ENCODE results near the gene PROM1. TPM values are rescaled to one million over a fixed set of nuclear protein-coding genes. Genes with fewer than 3 reads are reported as not detected.

The PROM1 gene
- total RNA-seq, 1 experiment from 2014 or later = not detected

DNA sequence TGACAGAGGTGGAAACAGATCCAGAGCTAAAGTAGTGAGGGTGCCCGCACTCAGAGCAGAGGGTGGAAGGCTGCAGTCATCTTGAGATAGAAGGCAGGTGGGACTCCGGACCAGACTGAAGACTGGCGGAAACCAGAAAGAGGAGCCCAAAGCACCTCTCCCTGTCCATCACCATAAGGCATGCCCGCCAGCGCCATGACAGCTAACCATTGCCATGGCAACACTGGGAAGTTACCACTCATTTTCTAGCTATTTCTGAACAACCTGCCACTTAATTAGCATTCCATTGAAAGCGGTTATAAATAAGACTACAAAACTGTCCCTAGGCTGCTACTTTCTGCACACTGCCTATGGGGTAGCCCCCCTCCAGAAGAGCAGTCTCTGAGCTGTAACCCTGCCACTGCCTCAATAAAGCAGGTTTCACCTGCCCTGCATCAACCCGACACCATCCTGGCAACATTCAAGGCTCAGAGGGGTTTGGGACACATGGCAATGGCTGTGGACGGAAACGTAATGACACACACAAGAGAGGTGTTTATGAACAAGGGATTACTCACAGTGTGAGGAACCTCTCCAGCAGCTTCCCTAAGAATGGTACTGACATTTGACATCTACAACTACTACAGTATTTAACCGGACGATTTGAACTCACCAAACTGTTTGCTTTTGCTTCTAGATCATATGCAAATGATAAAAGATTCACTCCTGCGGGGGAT, 93.1 kb downstream of the PROM1 start:
- Histone ChIP-seq H3K27me3 (ENCODE audit: low read length) (no peaks in the 10 kb centered on the region), H4K20me1 (ENCODE audit: low read length) (no peaks in the 10 kb centered on the region), H3K79me2 (ENCODE audit: low read length) (no peaks in the 10 kb centered on the region), H3K36me3 (ENCODE audit: low read depth, low read length) (no peaks in the 10 kb centered on the region), H3K9me2 (replicated peaks; ENCODE audit: low read length) (no peaks in the 10 kb centered on the region), H3K27ac (ENCODE audit: low read length) (no peak overlapping the region), H3K9ac (ENCODE audit: low read length) (no peak overlapping the region), H3F3A (ENCODE audit: low read length, unreplicated experiment) (no peaks in the 10 kb centered on the region), H2AFZ (ENCODE audit: low read length) (no peak overlapping the region), H3K4me1 (ENCODE audit: insufficient read depth, low read length) (no peaks in the 10 kb centered on the region), H3K4me2 (ENCODE audit: low read length) (no peak overlapping the region), H3K9me3 (ENCODE audit: low read length) (no peaks in the 10 kb centered on the region), H3K4me3 (ENCODE audit: low read length) (no peak overlapping the region)
- intact Hi-C loops (cut with micrococcal nuclease) = no loop called here
- DNase-seq = peak; percentile 19
- no peak for ATAC-seq
- BruUV-seq (replicated peaks) = no TSS peak
- POLR2A ChIA-PET (ENCODE audit: unreplicated experiment) = no interaction called here
- TF ChIP-seq, protein P1, sequence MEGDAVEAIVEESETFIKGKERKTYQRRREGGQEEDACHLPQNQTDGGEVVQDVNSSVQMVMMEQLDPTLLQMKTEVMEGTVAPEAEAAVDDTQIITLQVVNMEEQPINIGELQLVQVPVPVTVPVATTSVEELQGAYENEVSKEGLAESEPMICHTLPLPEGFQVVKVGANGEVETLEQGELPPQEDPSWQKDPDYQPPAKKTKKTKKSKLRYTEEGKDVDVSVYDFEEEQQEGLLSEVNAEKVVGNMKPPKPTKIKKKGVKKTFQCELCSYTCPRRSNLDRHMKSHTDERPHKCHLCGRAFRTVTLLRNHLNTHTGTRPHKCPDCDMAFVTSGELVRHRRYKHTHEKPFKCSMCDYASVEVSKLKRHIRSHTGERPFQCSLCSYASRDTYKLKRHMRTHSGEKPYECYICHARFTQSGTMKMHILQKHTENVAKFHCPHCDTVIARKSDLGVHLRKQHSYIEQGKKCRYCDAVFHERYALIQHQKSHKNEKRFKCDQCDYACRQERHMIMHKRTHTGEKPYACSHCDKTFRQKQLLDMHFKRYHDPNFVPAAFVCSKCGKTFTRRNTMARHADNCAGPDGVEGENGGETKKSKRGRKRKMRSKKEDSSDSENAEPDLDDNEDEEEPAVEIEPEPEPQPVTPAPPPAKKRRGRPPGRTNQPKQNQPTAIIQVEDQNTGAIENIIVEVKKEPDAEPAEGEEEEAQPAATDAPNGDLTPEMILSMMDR (conservative IDR thresholded peaks at IDR 0.05; ENCODE audit: low read depth, low read length) = no peak
- TF ChIP-seq EZH2phosphoT487 (IDR thresholded peaks at IDR 0.05; ENCODE audit: borderline replicate concordance, low read length) = no peak
- TF ChIP-seq EZH2 (IDR thresholded peaks at IDR 0.05; ENCODE audit: low read length, unreplicated experiment) = no peak
- CTCF ChIA-PET = no interaction called here

DNA sequence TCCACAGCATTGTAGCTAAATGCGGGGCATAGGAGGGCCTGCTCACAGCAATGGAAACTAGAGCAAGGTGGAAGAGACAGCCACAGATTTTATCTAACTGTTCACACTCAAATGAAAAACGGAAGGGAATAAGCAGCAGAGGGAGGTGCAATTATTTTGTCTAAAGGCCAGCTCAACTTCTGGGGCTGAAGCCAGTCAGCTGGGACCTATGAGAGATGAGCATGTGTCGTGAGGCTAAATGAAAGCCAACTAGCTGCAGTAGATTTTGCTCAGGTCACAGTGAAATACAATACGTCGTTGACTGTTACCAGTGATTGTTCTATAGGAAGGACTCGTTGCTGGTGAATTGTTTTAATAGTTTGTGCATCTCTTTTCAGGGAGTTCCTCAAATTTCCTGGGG, 94.4 kb downstream of the PROM1 start:
- TF ChIP-seq EZH2 (IDR thresholded peaks at IDR 0.05; ENCODE audit: low read length, unreplicated experiment) (no peak), EZH2phosphoT487 (IDR thresholded peaks at IDR 0.05; ENCODE audit: borderline replicate concordance, low read length) (no peak)
- TF ChIP-seq, protein P1 (conservative IDR thresholded peaks at IDR 0.05; ENCODE audit: low read depth, low read length) = no peak
- Histone ChIP-seq H3K9ac (ENCODE audit: low read length) (no peak overlapping the region), H3K4me2 (ENCODE audit: low read length) (no peak overlapping the region), H3K79me2 (ENCODE audit: low read length) (no peaks in the 10 kb centered on the region), H2AFZ (ENCODE audit: low read length) (no peak overlapping the region), H3K9me3 (ENCODE audit: low read length) (no peaks in the 10 kb centered on the region), H3F3A (ENCODE audit: low read length, unreplicated experiment) (no peaks in the 10 kb centered on the region), H3K9me2 (replicated peaks; ENCODE audit: low read length) (no peaks in the 10 kb centered on the region), H3K4me3 (ENCODE audit: low read length) (no peak overlapping the region), H3K27ac (ENCODE audit: low read length) (no peak overlapping the region), H3K27me3 (ENCODE audit: low read length) (no peaks in the 10 kb centered on the region), H4K20me1 (ENCODE audit: low read length) (no peaks in the 10 kb centered on the region), H3K36me3 (ENCODE audit: low read depth, low read length) (no peaks in the 10 kb centered on the region), H3K4me1 (ENCODE audit: insufficient read depth, low read length) (no peaks in the 10 kb centered on the region)
- ATAC-seq = no peak
- CTCF ChIA-PET = no interaction called here
- no TSS peak for BruUV-seq (replicated peaks)
- POLR2A ChIA-PET (ENCODE audit: unreplicated experiment) = no interaction called here
- intact Hi-C loops (cut with micrococcal nuclease) = no loop called here
- no peak for DNase-seq

DNA sequence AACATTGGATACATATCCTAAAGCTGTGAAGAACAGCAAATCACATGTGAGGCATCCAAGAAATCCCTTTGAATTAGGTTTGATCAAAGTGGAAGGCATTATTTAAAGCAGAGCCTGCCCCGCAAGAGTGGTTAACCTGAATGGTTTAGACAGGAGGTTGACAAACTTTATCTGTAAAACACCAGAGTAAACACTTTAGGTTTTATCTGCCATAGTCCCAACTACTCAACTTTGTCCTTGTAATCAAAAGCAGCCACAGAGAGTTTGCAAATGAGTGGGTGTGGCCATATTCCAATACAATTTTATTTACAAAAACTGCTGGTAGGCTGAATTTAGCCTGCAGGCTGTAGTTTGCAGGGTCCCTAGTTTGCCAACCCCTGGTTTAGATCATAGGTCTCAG, 95.6 kb downstream of the PROM1 start:
- H3K79me2 ChIP-seq (ENCODE audit: low read length) = no peaks in the 10 kb centered on the region
- no peaks in the 10 kb centered on the region for H3K9me3 ChIP-seq (ENCODE audit: low read length)
- ChIA-PET CTCF (no interaction called here), POLR2A (ENCODE audit: unreplicated experiment) (no interaction called here)
- no peaks in the 10 kb centered on the region for H3K36me3 ChIP-seq (ENCODE audit: low read depth, low read length)
- no peaks in the 10 kb centered on the region for H3K9me2 ChIP-seq (replicated peaks; ENCODE audit: low read length)
- ATAC-seq (no peak), DNase-seq (no peak)
- H3K9ac ChIP-seq (ENCODE audit: low read length) = no peak overlapping the region
- no peaks in the 10 kb centered on the region for H3K4me1 ChIP-seq (ENCODE audit: insufficient read depth, low read length)
- no peaks in the 10 kb centered on the region for H3F3A ChIP-seq (ENCODE audit: low read length, unreplicated experiment)
- H4K20me1 ChIP-seq (ENCODE audit: low read length) = no peaks in the 10 kb centered on the region
- no peak for TF ChIP-seq EZH2phosphoT487 (IDR thresholded peaks at IDR 0.05; ENCODE audit: borderline replicate concordance, low read length)
- TF ChIP-seq EZH2 (IDR thresholded peaks at IDR 0.05; ENCODE audit: low read length, unreplicated experiment) = no peak
- TF ChIP-seq, protein P1 (conservative IDR thresholded peaks at IDR 0.05; ENCODE audit: low read depth, low read length) = no peak
- H3K27me3 ChIP-seq (ENCODE audit: low read length) = no peaks in the 10 kb centered on the region
- no peak overlapping the region for H3K4me2 ChIP-seq (ENCODE audit: low read length)
- H3K4me3 ChIP-seq (ENCODE audit: low read length) = no peak overlapping the region
- BruUV-seq (replicated peaks) = no TSS peak
- H2AFZ ChIP-seq (ENCODE audit: low read length) = no peak overlapping the region
- intact Hi-C loops (cut with micrococcal nuclease) = no loop called here
- H3K27ac ChIP-seq (ENCODE audit: low read length) = no peak overlapping the region
